NOMO-1 (cell line): Measurements from ENCODE around the gene TBC1D22A.
"Not testable (repeated sequence)": the region's sequence is repeated elsewhere in the genome, so short reads cannot be mapped to it uniquely, and the experiment has no call there.

Experiments used
- DNase-seq, 2 experiments: peaks; one replicate each; lab custom pipeline; 2025; ENCODE audit not compliant: unreplicated experiment in 2 of 2; lab: John Stamatoyannopoulos, UW

The TBC1D22A gene

DNA sequence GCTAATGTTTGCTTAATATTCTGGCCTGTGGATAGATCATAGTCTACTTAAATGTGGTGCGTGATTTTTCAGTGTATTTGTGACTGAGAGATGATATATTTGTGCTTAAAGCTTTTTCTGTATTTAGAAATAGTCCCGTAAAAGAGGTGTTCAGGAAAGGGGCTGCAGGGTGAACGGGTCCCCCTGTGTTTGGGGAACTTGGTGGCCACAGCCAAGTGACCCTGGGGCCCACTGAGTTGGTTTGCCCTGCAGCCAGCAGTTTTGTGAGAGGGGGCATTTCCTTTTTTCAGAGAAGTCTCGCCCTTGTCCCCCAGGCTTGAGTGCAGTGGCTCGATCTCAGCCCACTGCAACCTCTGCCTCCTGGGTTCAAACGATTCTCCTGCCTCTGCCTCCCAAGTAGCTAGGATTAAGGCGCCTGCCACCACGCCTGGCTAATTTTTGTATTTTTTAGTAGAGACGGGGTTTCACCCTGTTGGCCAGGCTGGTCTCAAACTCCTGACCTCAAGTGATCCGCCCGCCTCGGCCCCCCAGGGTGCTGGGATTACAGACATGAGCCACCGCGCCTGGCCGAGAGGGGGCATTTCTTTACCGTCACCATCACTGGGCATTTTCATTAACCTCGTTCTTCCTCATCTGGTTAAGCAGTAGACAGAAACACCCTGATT, 287.4 kb downstream of the TBC1D22A start:
- DNase-seq = not testable (repeated sequence)

DNA sequence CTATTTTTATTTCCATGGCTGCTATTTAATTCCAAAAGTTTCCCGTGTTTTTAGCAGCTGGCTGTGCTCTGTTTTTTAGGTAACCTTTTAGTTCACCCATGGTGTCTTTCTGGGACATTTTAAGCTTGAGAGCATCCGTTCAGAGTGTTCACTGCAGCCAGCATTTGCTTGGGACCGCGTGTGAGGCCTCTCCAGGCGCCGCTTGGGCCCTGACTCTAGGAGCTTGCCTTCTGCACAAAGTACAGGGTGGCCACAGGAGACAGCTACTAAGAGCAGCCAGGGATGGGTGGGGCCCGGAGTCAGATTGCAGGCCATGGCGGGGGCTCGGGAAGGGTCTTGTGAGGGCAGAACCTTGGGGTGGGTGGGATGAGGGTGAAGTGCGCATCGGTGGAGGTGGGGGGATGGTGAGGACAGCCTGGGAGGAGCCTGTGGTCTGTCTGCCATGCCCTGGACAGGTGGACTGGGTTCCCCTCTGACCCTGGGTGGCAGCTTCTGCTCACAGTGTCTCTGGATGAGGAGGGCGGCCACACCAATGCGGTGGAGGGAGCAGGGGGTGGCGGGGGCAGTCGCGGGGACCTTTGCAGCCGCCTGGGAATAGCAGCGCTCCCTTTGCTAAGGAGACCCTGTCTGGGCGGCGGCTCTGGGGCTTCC, 288.1 kb downstream of the TBC1D22A start:
- no peak for DNase-seq

DNA sequence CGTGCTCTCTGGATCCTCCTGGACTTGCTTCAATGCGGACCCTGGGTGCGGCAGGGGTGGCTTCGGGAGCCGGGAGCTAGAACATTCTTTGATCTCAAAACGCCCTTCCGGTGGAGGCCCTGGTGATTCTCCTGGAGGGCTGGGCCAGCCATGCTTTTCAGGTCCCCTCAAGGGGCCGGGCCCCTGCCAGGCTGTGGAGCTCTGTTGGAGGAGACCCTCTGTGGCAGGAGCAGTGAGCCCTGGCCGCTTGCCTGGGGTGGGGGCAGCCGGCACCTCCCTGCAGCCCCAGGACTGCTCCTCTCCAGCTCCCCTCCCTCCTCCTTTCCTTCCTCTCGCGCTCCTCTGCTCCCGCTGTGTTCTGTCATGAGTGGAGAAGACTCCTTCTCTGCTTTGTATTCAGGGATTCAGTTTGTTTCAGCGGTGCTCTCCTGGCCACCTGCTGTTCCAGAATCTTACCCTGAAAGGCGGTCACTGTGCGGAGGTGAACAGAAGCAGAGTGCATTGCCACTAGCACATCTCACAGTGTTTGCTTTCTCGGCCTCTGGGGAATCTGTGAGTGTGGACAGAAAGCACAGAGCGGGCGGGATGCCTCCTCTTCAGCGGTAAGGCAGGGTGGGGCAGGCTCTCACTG, 289.1 kb downstream of the TBC1D22A start:
- DNase-seq = no peak

DNA sequence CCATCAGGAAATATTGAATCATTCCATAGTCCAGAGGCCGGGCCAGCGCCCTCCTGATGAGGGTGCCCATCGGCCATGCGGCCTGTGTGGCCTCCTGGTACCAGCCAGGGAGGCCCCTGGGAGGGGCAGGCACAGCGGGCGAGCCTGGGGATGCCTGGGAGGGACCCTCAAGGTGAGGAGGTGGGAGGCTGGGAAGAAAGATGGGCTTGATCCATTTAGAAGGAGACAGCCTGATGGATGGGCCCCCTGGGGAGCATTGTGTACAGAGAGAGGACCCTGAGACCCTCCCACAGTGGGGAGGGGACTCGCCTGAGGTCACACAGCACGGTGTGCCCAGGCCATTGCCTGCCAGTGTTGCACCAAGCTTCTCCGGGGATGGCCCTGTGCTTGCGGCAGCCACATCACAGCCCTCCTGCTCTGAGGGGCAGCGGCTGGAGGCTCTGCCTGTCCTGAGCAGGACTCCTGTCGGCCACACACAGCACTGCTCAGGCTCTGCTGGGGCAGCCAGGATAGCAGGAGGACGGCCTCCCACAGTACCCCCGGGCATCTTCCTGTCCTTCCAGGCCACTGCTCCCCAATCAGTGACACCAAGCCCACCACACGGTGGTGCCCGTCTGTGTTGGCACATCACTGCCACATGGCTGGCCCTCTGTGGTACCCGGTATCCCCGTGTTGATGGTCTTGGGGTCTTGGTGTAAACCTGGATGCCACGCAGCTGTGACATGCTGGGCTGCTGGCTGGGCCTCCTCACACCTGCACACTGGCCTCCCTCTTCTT, 290.0 kb downstream of the TBC1D22A start:
- DNase-seq = no peak

DNA sequence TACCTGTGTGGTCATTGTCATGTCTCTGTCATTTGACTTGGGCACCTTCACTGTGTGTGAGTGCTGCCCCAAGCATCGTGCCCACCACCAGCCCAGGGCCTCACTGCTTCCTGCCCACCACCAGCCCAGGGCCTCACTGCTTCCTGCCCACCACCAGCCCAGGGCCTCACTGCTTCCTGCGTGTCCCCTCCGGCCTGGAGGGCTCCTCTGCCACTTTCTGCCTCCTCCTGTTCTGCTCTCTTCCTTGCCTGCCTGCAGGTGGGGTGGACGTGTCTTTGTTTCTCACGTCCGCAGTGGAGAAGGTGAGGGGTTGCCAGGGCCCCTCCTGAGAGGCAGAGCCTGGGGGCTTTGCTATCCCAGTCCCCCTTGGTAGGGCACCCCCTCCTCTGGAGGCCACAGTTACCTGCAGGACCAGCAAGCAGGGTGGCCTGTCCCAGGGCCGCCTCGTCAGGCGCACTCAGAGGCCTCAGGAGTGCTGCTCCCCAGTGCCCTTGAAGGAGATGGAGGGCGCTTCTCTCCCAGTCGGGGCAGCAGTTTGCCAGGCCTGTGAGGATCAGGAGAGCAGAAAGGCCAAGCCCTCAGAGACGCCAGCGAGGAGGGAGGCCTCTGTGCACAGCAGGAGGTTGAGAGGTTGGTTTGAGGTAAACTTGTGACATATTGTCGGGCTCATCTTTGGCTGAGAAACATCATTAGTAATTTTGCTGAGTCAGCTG, 290.7 kb downstream of the TBC1D22A start:
- DNase-seq = no peak

DNA sequence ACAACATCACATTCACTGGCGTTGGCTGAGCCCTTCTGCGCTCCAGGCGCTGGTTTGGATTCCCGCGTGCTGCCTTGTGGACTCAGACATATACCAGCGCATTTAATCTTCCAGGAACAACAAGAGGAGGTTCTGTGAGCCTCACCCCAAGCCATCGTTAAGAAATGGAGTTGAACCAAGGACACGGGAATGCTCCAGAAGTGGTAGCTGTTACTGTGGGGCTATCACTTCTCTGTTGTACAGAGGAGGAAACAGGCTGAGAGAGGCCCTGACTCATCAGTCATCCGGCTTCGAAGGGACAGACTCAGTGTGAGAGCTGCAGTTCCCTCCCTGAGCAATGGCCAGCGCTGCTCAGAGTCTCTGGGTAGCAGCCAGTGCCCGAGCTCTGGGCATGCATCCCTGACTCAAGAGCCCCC, 291.3 kb downstream of the TBC1D22A start:
- no peak for DNase-seq

DNA sequence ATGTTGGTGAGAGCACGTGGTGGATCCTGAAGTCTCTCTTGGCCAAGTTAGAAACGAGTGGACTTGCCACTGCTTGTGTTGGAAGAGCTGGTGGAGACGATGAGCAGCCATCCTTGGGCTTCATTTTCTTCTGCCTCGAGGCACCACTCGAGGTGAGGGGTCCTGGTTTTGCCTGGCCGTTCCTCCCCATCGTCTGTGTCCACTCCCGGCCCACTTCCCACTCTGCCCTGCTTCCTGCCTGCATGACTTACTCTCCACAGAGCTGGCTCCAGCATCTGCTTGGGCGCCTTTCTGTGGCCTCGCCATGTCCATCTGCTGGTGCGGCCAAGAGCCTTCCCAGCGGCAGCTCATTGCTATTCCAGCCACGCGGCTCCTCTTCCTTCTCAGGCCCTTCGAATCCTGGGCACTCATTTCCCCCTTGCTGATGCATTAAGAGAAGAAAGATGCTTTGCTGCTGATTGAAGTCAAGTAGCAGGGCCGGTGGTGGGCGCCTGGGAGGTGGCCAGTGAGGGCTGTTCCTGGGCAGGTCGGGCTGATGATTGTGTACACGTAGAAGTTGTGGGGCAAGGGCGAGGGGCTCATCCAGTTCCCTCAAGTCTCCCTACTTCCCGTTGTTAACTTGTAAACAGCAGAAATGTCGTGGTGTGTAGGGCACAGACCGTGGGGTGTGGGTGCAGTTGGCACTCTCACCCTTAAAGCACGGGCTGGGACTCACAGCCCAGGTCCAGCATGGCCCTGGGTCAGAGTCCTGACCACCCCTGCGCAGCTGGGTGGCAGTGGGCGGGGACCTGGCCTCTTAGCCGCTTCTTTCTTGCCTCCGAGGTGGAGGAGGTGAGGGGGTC, 292.0 kb downstream of the TBC1D22A start:
- DNase-seq = no peak

DNA sequence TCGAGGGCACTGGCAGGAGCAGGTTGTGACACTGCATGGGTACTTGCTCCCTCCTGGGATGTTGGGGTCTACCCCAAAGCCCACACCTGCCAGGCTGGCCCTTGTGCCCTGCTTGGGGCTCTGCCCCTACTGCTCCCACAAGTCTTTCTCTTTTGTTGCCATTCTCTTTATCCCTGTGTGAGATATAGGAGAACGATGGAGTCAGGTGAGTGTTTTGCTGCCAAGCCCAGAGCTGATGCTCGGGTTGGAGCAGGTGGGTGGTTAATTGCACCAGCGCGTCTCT, 292.6 kb downstream of the TBC1D22A start:
- DNase-seq = no peak

DNA sequence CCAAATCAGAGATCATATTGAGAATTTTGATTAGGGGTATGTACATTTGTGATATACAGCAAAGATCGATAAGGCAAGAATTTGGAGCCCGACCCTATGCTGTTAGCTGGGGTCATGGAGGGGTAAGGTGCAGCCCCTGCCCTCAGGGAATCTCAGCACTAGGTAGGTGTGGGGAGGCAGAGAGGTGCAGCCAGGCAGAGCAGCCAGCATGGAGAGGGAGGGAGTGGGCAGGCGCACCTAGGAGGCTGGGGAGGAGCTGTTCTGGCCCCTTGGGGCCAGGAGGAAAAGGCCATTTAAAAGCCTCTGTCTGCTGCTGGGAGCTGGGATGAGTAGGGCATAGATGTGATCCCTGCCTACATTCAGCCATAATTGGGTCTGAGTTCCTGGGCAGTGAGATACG, 293.0 kb downstream of the TBC1D22A start:
- DNase-seq = no peak

DNA sequence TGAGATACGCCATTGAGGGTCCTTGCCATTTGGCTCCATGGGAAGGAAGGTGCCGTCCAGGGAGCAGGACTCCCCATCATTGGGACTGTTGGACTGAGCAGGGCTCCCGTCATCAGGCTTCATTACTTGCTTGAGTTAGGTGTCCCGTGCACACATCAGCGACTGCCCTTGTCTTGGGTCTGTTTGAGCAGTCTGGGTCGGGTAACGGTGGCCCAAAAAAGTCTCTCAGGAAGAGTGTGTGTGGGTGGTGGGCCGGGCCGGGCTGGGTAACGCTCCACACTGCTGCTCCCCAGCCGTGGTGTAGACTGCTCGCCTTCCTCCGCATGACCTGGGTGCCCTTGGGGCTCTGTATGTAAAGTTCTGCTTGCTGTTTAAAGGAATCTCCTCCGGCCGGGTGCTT, 293.5 kb downstream of the TBC1D22A start:
- DNase-seq = no peak

DNA sequence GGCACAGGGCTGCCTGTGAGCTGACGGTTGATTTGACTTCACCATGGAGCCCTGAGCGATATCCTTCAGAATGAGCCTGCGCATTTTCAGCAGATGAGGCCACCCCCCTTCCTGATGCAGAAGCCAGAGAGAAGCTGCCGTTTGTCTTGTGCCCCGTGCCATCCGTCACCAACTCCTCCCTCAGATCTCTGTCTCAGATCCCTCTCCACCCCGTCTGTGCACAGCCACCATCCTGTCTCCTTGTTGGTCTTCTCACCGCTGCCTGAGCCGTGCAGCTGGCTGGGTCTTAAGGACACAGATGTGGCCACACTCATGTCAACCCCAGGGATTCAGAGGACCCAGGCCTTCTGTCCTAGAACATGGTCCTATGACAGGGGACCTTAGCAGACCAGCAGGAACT, 293.9 kb downstream of the TBC1D22A start:
- no peak for DNase-seq

DNA sequence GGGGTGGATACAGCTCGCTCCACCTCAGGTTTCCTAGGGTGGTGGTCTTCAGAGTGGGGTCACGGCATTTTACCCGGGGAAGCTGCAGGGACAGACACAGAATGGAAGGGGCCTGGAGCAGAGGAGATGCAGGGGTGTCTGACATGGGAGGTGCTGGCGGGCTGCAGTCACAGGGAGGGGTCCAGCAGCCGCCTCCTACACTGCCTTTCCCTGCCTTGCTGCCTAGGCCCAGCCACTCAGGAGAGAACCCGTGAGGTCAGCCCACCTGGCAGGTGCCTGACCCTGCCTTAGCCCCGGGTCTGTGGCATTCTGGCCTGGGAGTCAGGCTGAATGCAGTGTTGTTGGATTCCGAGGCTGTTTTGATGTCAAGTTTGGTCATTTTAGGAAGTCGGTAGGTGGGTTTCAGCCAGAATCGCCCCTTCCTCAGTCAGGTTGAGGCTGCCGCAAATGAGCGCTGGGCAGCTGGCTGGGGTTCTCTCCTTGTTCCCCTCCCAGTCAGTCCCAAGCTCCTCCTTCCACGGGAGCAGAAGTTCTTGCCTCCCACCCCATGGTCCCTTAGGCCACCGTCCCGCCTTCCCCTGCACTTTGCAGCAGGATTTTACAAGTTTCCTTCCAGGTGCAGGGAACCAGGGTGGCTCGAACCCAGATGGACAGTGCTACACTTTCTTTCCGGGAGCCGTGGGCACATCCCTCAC, 294.5 kb downstream of the TBC1D22A start:
- DNase-seq = no peak

DNA sequence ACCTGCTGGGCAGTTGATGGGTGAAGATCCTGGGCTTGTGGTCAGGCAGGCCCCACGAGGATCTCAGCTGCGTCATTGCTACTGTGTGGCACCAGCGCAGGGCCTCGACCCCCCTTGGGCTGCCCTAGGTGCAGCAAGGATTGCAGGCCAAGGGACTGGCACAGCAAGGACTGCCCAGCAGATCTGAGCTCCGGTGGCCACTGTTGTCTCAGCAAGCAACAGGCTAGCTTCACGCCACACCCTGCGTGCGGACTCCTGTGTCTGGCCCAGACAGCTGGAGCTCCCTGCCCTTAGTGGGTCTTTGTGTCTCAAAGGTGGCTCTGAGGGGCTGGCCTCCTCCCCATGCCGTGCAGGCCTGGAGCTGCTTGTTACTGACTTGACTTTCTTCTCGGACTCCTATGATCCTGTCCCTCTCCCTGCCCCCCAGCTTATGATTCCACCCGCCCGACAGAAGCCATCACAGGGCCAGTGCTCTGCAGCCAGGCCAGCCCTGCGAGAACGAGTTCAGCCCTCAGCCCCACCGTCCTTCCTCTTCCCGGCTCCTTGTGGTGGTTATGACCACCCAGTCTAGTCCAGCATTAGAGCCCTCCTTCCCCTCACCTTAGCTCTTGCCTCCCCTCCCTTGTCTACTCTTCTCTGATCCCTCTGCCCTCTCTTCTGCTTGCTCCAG, 295.6 kb downstream of the TBC1D22A start:
- DNase-seq = no peak

DNA sequence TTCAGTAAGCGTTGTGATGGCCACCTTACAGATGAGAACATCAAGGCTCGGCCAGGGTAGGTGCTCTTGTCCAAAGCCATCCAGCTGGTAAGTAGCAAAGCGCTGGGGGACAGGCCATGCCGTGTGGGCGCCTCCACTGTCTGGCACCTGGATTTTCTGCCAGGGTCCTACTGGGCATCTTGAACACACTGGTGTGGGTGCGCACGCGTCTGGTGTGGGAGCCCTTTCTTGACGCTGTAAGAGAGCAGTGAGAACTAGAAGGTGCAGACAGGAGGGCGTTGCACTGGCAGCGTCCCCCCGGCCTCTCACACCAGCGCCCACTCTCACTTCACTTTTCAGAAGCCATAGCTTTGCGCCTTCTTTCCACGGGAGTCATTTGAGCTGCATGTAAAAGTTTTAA, 296.6 kb downstream of the TBC1D22A start:
- no peak for DNase-seq

DNA sequence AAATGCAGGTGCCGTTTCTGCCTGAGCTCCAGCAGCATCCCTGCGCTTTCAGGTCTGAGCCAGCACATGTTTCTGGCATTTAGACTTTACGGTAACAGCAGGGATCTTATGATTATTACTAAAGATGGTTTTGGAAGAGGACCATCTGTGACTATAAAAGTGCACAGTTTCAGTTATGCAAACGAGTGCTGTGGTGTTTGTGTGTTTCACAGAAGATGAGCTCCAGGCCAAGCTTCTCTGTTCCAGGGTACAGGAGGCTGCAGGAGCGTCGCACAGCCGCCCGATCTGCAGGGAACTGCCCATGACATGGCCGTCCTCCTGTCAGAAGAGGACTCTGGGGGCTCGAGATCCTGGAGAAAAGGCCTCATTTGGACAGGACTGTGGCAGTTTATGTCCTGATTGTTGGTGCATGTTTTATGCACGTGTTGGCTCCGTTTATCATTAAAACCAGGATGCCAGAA, 297.3 kb downstream of the TBC1D22A start:
- DNase-seq = no peak

DNA sequence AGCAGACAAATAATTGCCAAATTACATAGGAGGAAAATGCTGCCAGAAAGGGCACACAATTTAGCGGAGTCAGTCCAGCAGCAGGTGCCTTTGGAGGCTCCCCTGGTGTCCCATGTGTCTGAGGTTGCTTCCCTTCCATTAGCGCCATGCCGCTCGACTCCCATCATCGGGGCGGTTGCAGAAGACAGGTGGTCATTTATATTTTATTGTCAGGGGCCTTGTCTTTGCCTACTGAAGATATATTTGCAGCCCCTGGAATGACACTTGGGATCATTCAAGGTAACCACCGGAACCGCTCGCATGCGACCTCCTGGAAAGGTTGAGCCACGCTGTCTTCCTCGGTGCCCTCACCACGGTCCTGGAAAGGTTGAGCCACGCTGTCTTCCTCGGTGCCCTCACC, 298.3 kb downstream of the TBC1D22A start:
- no peak for DNase-seq

DNA sequence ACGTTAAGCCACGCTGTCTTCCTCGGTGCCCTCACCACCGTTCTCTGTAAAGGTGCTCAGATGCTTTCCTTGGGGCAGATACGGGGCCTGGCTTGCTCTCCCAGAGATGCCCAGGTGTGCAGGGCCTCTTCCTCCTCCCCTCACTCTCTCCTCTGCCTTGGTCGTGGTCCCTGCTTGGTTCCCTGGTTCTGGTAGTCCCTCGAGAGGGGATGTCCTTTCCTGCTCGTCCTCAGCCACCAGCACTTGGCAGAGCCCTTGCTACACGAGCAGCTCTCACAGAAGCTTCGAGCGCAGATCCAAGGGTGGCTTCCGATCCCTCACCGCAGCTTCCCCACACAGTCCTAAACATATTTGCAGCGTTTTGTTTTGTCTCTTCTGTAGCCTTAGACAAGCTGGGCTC, 298.8 kb downstream of the TBC1D22A start:
- no peak for DNase-seq

DNA sequence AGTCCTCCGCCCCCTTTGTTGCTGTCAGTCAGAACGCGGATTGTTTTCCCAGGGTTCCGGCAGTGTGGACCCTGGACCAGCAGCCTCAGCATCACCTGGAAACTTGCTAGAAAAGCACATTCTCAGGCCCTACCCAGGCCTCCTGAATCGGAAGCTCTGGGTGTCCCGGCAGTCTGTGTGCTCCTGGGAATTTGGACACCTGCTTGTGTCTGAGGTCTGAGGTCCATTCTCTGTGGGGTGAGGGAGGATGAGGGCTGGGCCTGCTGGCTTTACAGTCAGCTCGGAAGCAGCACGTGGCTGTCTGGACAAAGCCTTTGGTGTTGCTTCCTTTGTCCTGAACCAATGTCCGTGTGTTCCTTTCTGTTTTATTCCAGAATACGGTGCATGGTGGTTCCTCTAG, 299.7 kb downstream of the TBC1D22A start:
- DNase-seq = no peak

DNA sequence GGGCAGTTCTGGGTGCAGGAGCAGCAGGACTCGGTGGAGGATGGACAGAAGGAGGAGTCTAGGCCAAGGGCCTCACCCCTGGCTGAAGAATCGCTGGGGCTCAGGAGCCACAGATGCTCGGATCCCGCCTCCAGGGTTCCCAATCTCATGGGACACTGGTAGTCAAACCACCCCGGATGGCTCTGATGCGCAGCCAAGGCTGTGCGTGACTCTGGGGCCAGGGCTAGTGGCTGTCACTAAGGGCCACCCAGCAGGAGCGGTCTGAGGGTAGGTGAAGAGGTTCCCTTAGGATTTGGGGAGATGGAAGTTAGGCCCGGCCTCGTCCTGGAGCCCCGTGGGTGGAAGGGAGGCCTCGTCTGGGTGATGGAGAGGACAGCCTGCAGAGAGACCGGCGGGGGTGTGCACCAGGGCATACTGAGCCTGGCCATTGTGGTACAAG, 300.6 kb downstream of the TBC1D22A start:
- no peak for DNase-seq
